ENCODE results near the gene L3MBTL4.

DNA sequence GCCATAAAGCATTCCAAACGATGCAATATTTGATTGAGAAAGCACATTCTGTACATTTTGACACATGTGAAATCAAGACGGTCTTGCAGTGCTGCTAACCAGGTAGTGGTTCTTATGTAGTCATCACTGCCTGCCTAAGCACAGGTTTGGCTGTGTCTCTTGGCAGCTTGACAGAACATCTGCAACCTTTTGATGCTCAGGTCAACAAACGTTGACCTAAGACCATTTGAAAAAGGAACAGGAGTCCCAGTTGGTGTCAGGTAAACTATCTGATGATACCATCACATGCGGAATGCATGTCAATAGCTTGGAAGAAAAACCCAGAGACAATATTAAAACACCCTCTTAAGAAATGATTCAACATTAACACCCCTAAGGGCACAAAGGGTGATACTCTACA lies 80.7 kb downstream of the L3MBTL4 start:
- TF ChIP-seq CTCF (IDR thresholded peaks at IDR 0.05) (no peak), EZH2 (IDR thresholded peaks at IDR 0.05) (no peak)

All from neural progenitor cell (in vitro differentiated cells).